Right lobe of liver (tissue), 6 donors: ENCODE measurements around the gene ABHD6. TPM values are rescaled to one million over a fixed set of nuclear protein-coding genes. Genes with fewer than 3 reads are reported as not detected.
A peak's percentile ranks its signal among the peaks of the same experiment; 100 is the strongest.
"Not testable (repeated sequence)": the region's sequence is repeated elsewhere in the genome, so short reads cannot be mapped to it uniquely, and the experiment has no call there.

ENCODE experiments used
- ATAC-seq, 4 donors: fragments of 200-7000 bp; cut with Tn5 transposase; one replicate each; pipeline ENCODE4 v1.9.1; 2020; ENCODE audit warnings: mild to moderate bottlenecking in 4 of 4, moderate library complexity in 4 of 4
- DNase-seq, 3 donors: peaks; one replicate each; pipeline ENCODE4 v3.0.0-alpha.2; 2020
- H3K27ac ChIP-seq, 3 donors: fragments of 200-600 bp; one replicate each; pipeline ENCODE4 v1.8.0; 2022
- H3K27me3 ChIP-seq, 2 donors: fragments of 200-600 bp; one replicate each; pipeline ENCODE4 v1.8.0; 2022
- H3K36me3 ChIP-seq, 4 donors: fragments of 200-600 bp; sonication (generic) in 1 of 4; one replicate each; pipeline versions ENCODE4 v1.5.1 to v1.8.0; 2017 to 2022; ENCODE audit warnings: control low read depth in 1 of 4
- H3K4me1 ChIP-seq, 4 donors: fragments of 200-600 bp; sonication (generic) in 1 of 4; one replicate each; pipeline versions ENCODE4 v1.5.1 to v1.8.0; 2017 to 2022; ENCODE audit warnings: control low read depth in 1 of 4
- H3K4me3 ChIP-seq, 3 donors: fragments of 200-600 bp; one replicate each; pipeline ENCODE4 v1.8.0; 2022
- H3K9me3 ChIP-seq, 4 donors: fragments of 200-600 bp; sonication (generic) in 1 of 4; one replicate each; pipeline versions ENCODE4 v1.5.1 to v1.8.0; 2017 to 2022; ENCODE audit warnings: control low read depth in 1 of 4
- CTCF ChIP-seq, 4 donors: fragments of 200-600 bp in 3 of 4; fragments of 450-650 bp in 1 of 4; IDR thresholded peaks; one replicate each; pipeline versions ENCODE4 v1.5.1 to v1.8.0; 2016 to 2022; ENCODE audit warnings: antibody characterized with exemption in 4 of 4, mild to moderate bottlenecking in 2 of 4
- POLR2A ChIP-seq: fragments of 450-650 bp; IDR thresholded peaks from one replicate; pipeline ENCODE4 v1.6.1; 2017; ENCODE audit warnings: antibody characterized with exemption, mild to moderate bottlenecking
- WGBS: methylation state at CpG from one replicate; pipeline ENCODE4 v1.1.6; 2018; ENCODE audit warnings: low coverage, low lambda C conversion rate; ENCODE audit not compliant: insufficient coverage; ENCODE audit errors: missing lambda C conversion rate; 5-methylcytosine and 5-hydroxymethylcytosine counted together
- intact Hi-C, 2 donors: fragments of 100-400 bp; cut with DNase I; formaldehyde crosslinking; loops; one replicate each; pipeline versions ENCODE4 v1.11.2 to v1.14.1; 2022
- total RNA-seq, 6 experiments: library from RNA; depleted of rRNA in 2 of 6; stranded (reverse); fragments of >200 nt in 2 of 6; fragmentation: NEBNext Ultra II Directional in 3 of 6; extraction: Animal tissue kit (Norgen Biotek cat#: 25700) in 3 of 6; gene quantifications; one replicate each; pipeline versions ENCODE4 v1.1.0 to v1.2.4, GENCODE V29; 2016 to 2023
- donor health status: DM: no; HTN: yes; CAD: no.
- donor health status: DM: no; HTN: no; CAD: no.
- donor health status: DM: no; HTN: no; CAD: no.
- donor health status: DM: no; HTN: yes; CAD: no.
- donor health status: DM: no; HTN: yes; CAD: no.

The ABHD6 gene
- total RNA-seq, 6 experiments from 2014 or later: 24.6 to 64.3 (median 52.6) TPM

GRCh38 chr3:58335652-58335947 is 98.0 kb downstream of the ABHD6 start:
- Histone ChIP-seq H3K27me3 (no peaks in the 10 kb centered on the region), H3K9me3 (no peaks in the 10 kb centered on the region), H3K4me3 (no peak overlapping the region), H3K36me3 (no peaks in the 10 kb centered on the region), H3K27ac (peak overlapping the region; percentile 32 to 47 (median 44)), H3K4me1 (peaks cover 0 to 21% (median 8%) of the 10 kb centered on the region in 4 donors)
- TF ChIP-seq CTCF (IDR thresholded peaks at IDR 0.05): no peak
- TF ChIP-seq POLR2A: no peak
- 17% methylated on average over 1 of the region's 1 CpG for WGBS
- no peak for DNase-seq
- intact Hi-C loops: no loop called here
- no peak for ATAC-seq

GRCh38 chr3:58336135-58336882 is 98.7 kb downstream of the ABHD6 start:
- H3K27ac ChIP-seq: no peak overlapping the region
- TF ChIP-seq CTCF (IDR thresholded peaks at IDR 0.05): no peak
- no peak for TF ChIP-seq POLR2A
- peaks cover 0 to 21% (median 8%) of the 10 kb centered on the region in 4 donors for H3K4me1 ChIP-seq
- no peaks in the 10 kb centered on the region for H3K9me3 ChIP-seq
- no peak for ATAC-seq
- intact Hi-C loops: no loop called here
- 89% methylated on average over 1 of the region's 3 CpGs for WGBS
- no peak for DNase-seq
- no peak overlapping the region for H3K4me3 ChIP-seq
- H3K36me3 ChIP-seq: no peaks in the 10 kb centered on the region
- H3K27me3 ChIP-seq: no peaks in the 10 kb centered on the region

GRCh38 chr3:58337190-58337589 is 99.6 kb downstream of the ABHD6 start:
- no peak for DNase-seq
- intact Hi-C loops: no loop called here
- Histone ChIP-seq H3K27me3 (no peaks in the 10 kb centered on the region), H3K36me3 (no peaks in the 10 kb centered on the region), H3K4me3 (no peak overlapping the region), H3K9me3 (no peaks in the 10 kb centered on the region), H3K4me1 (peaks cover 0 to 24% (median 8%) of the 10 kb centered on the region in 4 donors), H3K27ac (no peak overlapping the region)
- 75% methylated on average over 1 of the region's 1 CpG for WGBS
- no peak for ATAC-seq
- TF ChIP-seq CTCF (IDR thresholded peaks at IDR 0.05): no peak
- no peak for TF ChIP-seq POLR2A

- H3K27ac ChIP-seq, H3K9me3 ChIP-seq, H3K36me3 ChIP-seq, ATAC-seq, intact Hi-C loops, H3K4me3 ChIP-seq, DNase-seq, H3K27me3 ChIP-seq: not testable (repeated sequence)
- peaks cover 0 to 31% (median 6%) of the 10 kb centered on the region in 4 donors for H3K4me1 ChIP-seq
- WGBS: 93% methylated on average over 12 of the region's 12 CpGs
Observed at GRCh38 chr3:58339146-58339545, 101.6 kb downstream of the ABHD6 start.

- no peak overlapping the region for H3K4me3 ChIP-seq
- no peaks in the 10 kb centered on the region for H3K36me3 ChIP-seq
- ATAC-seq (no peak), DNase-seq (no peak)
- intact Hi-C loops: no loop called here
- H3K27me3 ChIP-seq: no peaks in the 10 kb centered on the region
- TF ChIP-seq CTCF (IDR thresholded peaks at IDR 0.05): no peak
- TF ChIP-seq POLR2A: no peak
- no peaks in the 10 kb centered on the region for H3K9me3 ChIP-seq
- no peak overlapping the region for H3K27ac ChIP-seq
- peaks cover 0 to 18% (median under 1%) of the 10 kb centered on the region in 4 donors for H3K4me1 ChIP-seq
- 77% methylated on average over 2 of the region's 3 CpGs for WGBS
Observed at GRCh38 chr3:58340594-58341244, 103.1 kb downstream of the ABHD6 start.
